ENCODE data around the gene ZNF212.
"Not testable (repeated sequence)": the region's sequence is repeated elsewhere in the genome, so short reads cannot be mapped to it uniquely, and the experiment has no call there.

The ZNF212 gene

GRCh38 chr7:149253665-149254064 is 14.2 kb downstream of the ZNF212 start:
- DNase-seq (ENCODE audit: low read depth): no peak

GRCh38 chr7:149254181-149254858 is 14.9 kb downstream of the ZNF212 start:
- DNase-seq (ENCODE audit: low read depth): no peak

- no peak for DNase-seq (ENCODE audit: low read depth)
These were observed 15.7 kb downstream of the ZNF212 start for GRCh38 chr7:149255174-149255573.

- no peak for DNase-seq (ENCODE audit: low read depth)
These were observed 17.1 kb downstream of the ZNF212 start for GRCh38 chr7:149256568-149256967.

GRCh38 chr7:149257146-149257545 is 17.7 kb downstream of the ZNF212 start:
- DNase-seq (ENCODE audit: low read depth): no peak

DNA sequence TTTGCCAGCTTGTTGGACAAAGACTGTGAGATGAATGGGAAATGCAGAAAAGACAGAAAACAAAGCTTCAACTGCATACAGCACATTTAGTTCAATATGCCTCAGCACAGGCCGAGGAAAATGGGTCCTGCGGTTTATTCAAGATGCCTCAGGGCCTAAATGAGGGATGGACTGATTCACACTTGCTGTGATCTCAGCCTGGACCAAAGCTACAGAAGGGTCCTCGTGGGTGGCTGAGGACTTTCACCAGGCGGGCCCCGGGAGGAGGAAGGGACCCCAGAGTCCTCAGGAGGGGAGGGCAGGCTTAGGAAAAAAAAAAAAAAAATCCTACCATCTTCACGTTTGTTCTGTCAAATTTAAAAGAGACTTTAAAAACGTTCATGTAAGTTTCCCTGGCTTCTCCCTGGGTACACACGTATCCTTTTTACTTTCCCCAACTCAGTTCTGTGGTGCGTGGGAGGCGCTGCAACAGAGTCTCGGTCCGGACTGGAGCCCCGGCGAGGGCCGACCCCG is 21.9 kb downstream of the ZNF212 start:
- no peak for DNase-seq (ENCODE audit: low read depth)

GRCh38 chr7:149261829-149262617 is 22.6 kb downstream of the ZNF212 start, which contains the start of gene ZNF783:
ZNF783 (plus strand) TSS chr7:149262196; CDS start chr7:149262334, 138 bp downstream.
- peak; percentile 78 for DNase-seq (ENCODE audit: low read depth)

GRCh38 chr7:149266451-149266850 is 27.0 kb downstream of the ZNF212 start:
- DNase-seq (ENCODE audit: low read depth): no peak

- no peak for DNase-seq (ENCODE audit: low read depth)
These were observed 28.3 kb downstream of the ZNF212 start for GRCh38 chr7:149267733-149268132.

GRCh38 chr7:149274424-149274823 is 35.0 kb downstream of the ZNF212 start:
- DNase-seq (ENCODE audit: low read depth): not testable (repeated sequence)

DNA sequence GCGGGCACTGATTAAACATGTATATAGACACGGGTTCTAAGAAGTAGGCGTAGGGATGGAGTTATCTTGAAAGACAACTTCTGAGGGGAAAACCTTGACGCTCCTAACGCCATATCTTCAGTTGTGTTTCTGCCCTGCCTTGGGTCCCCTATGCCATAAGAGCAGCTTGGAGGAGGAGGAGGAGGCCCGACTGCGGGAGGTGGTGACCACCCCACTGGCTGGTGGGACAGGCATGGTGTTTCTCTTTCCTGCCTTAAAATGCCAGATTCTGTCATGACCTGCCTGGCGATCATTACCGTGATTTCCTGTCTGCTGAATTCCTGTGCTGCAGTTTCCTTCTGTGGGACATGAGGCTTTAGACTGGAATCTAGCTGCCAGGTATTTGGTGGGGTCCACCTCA is 38.4 kb downstream of the ZNF212 start:
- DNase-seq (ENCODE audit: low read depth): no peak

- DNase-seq (ENCODE audit: low read depth): no peak
These were observed 38.9 kb downstream of the ZNF212 start for GRCh38 chr7:149278396-149278795.

- no peak for DNase-seq (ENCODE audit: low read depth)
These were observed 39.8 kb downstream of the ZNF212 start for GRCh38 chr7:149279111-149279743.

GRCh38 chr7:149280151-149280550 is 40.7 kb downstream of the ZNF212 start:
- DNase-seq (ENCODE audit: low read depth): no peak

- no peak for DNase-seq (ENCODE audit: low read depth)
These were observed 41.4 kb downstream of the ZNF212 start for GRCh38 chr7:149280661-149281507.

- no peak for DNase-seq (ENCODE audit: low read depth)
These were observed 42.3 kb downstream of the ZNF212 start for GRCh38 chr7:149281508-149282330.

DNA sequence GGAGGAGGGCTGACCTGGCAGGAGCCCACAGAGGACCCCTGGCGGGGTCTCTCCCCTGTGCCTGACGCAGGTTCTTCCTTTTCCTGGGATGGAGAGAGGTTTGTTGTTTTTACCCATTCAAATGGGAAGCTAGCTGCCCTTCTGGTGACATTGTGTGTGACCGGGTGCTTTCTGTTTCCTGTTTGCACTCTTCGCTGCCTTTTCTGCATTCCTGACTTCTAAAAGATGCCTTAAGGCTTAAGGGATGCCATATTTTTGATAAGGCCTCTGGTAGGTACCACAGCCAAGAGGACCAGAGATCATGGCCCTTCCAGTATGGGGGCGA is 42.8 kb downstream of the ZNF212 start:
- no peak for DNase-seq (ENCODE audit: low read depth)

DNA sequence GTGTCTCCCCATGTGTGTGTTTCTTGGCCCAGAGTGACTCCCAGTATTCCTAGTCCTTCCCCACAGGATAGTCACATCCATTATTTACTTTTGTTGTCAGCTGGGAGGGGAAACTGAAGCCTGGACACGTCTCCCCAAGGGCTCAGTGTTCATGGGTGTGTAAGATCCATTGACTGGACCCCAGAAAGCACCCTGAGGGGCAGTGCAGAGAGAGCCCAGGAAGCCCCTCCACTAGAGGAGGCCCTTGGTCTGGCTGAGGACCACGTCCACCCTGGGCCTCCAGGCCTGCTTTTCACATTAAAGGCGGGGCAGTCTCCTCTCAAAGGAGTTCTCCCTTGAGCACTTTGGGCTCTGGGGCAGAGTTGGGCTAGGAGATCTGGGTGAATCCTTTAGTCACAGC is 43.9 kb downstream of the ZNF212 start:
- DNase-seq (ENCODE audit: low read depth): no peak

- DNase-seq (ENCODE audit: low read depth): peak; percentile 31
These were observed 44.9 kb downstream of the ZNF212 start for GRCh38 chr7:149284343-149284742.

- peak; percentile 98 for DNase-seq (ENCODE audit: low read depth)
These were observed 45.6 kb downstream of the ZNF212 start for GRCh38 chr7:149284850-149285585.
